WTC11 (cell line): ENCODE measurements around the gene RABGGTA. TPM values are rescaled to one million over a fixed set of nuclear protein-coding genes. Genes with fewer than 3 reads are reported as not detected.

Source experiments
- ATAC-seq: fragments of 200-7000 bp; cut with Tn5 transposase; 2 replicates; pipeline ENCODE4 v1.10.0; 2021; ENCODE audit warnings: mild to moderate bottlenecking, moderate library complexity
- CTCF ChIA-PET: fragments of 300-600 bp; sonication (Branson Sonifier 250); formaldehyde crosslinking; loops from one replicate; lab custom pipeline; 2021; ENCODE audit warnings: antibody characterized with exemption; lab: Charles Lee
- POLR2A ChIA-PET: fragments of 350-600 bp; sonication (Branson Sonifier 250); formaldehyde crosslinking; loops from one replicate; lab custom pipeline; 2021; ENCODE audit warnings: antibody characterized with exemption; lab: Charles Lee
- DNase-seq: peaks from one replicate; pipeline ENCODE4 v3.0.0; 2021; ENCODE audit warnings: low spot score
- H3K27ac Mint-ChIP-seq: 2 replicates; pipeline ENCODE4 v1.8.0; 2021; ENCODE audit warnings: mixed read lengths
- H3K27me3 Mint-ChIP-seq: 2 replicates; pipeline ENCODE4 v1.8.0; 2021; ENCODE audit warnings: low read depth, mild to moderate bottlenecking, moderate library complexity, mixed read lengths
- H3K36me3 Mint-ChIP-seq: 2 replicates; pipeline ENCODE4 v1.8.0; 2021; ENCODE audit warnings: mixed read lengths
- H3K4me1 Mint-ChIP-seq: 2 replicates; pipeline ENCODE4 v1.8.0; 2022; ENCODE audit warnings: mixed read lengths
- H3K4me3 Mint-ChIP-seq: 2 replicates; pipeline ENCODE4 v1.8.0; 2021; ENCODE audit warnings: mild to moderate bottlenecking, moderate library complexity, mixed read lengths
- H3K9me3 Mint-ChIP-seq: 2 replicates; pipeline ENCODE4 v1.8.0; 2021; ENCODE audit warnings: mixed read lengths
- CBFB ChIP-seq: sonication (generic); formaldehyde crosslinking; IDR thresholded peaks from 2 replicates; pipeline ENCODE4 v1.8.1; 2022; ENCODE audit warnings: mild to moderate bottlenecking, low read depth, missing genetic modification reagents
- CTCF ChIP-seq: fragments of 200-600 bp; IDR thresholded peaks from 2 replicates; pipeline ENCODE4 v1.8.0; 2022; ENCODE audit warnings: antibody characterized with exemption
- ELF4 ChIP-seq: sonication (generic); formaldehyde crosslinking; IDR thresholded peaks from 2 replicates; pipeline ENCODE4 v1.8.1; 2022; ENCODE audit warnings: low read depth, mild to moderate bottlenecking, moderate library complexity, missing genetic modification reagents
- EMX1 ChIP-seq: fragments of 250-450 bp; sonication (Bioruptor Pico); IDR thresholded peaks from 2 replicates; pipeline ENCODE4 v1.8.0; 2021; ENCODE audit warnings: mild to moderate bottlenecking
- FOXK1 ChIP-seq: sonication (generic); formaldehyde crosslinking; IDR thresholded peaks from 2 replicates; pipeline ENCODE4 v1.8.0; 2022; ENCODE audit warnings: mild to moderate bottlenecking, moderate library complexity, missing genetic modification reagents
- FOXP1 ChIP-seq: sonication (generic); formaldehyde crosslinking; IDR thresholded peaks from 2 replicates; pipeline ENCODE4 v1.8.0; 2022; ENCODE audit warnings: missing genetic modification reagents, mild to moderate bottlenecking, moderate library complexity, borderline replicate concordance
- FOXP4 ChIP-seq: sonication (generic); formaldehyde crosslinking; IDR thresholded peaks from 2 replicates; pipeline ENCODE4 v1.8.0; 2022; ENCODE audit warnings: mild to moderate bottlenecking, missing genetic modification reagents
- GRHL2 ChIP-seq: fragments of 250-450 bp; sonication (Bioruptor Pico); IDR thresholded peaks from 2 replicates; pipeline ENCODE4 v1.8.0; 2022; ENCODE audit warnings: mild to moderate bottlenecking, moderate library complexity; ENCODE audit not compliant: insufficient replicate concordance, severe bottlenecking
- IRF1 ChIP-seq: sonication (generic); formaldehyde crosslinking; IDR thresholded peaks from 2 replicates; pipeline ENCODE4 v1.8.0; 2023; ENCODE audit warnings: missing genetic modification reagents
- IRF2 ChIP-seq: sonication (generic); formaldehyde crosslinking; IDR thresholded peaks from 2 replicates; pipeline ENCODE4 v1.8.0; 2022; ENCODE audit warnings: low read depth, missing genetic modification reagents, borderline replicate concordance
- JUN ChIP-seq: sonication (generic); formaldehyde crosslinking; IDR thresholded peaks from 2 replicates; pipeline ENCODE4 v1.8.0; 2023; ENCODE audit warnings: mild to moderate bottlenecking, missing genetic modification reagents
- KAT7 ChIP-seq: sonication (generic); formaldehyde crosslinking; IDR thresholded peaks from 2 replicates; pipeline ENCODE4 v1.8.1; 2023; ENCODE audit warnings: missing genetic modification reagents, mild to moderate bottlenecking, borderline replicate concordance
- MAX ChIP-seq: sonication (generic); formaldehyde crosslinking; IDR thresholded peaks from 2 replicates; pipeline ENCODE4 v1.8.0; 2022; ENCODE audit warnings: mild to moderate bottlenecking, missing genetic modification reagents
- NFE2L1 ChIP-seq: sonication (generic); formaldehyde crosslinking; IDR thresholded peaks from 2 replicates; pipeline ENCODE4 v1.8.1; 2023; ENCODE audit warnings: missing genetic modification reagents
- NR3C1 ChIP-seq: sonication (generic); formaldehyde crosslinking; conservative IDR thresholded peaks from 2 replicates; pipeline ENCODE4 v1.8.1; 2023; ENCODE audit warnings: low read depth, mild to moderate bottlenecking, missing genetic modification reagents
- PRDM15 ChIP-seq: sonication (generic); formaldehyde crosslinking; IDR thresholded peaks from 2 replicates; pipeline ENCODE4 v1.8.0; 2022; ENCODE audit warnings: missing genetic modification reagents
- PRRX2 ChIP-seq: fragments of 250-450 bp; sonication (Bioruptor Pico); IDR thresholded peaks from 2 replicates; pipeline ENCODE4 v1.8.0; 2021; ENCODE audit warnings: mild to moderate bottlenecking
- ZBTB43 ChIP-seq: sonication (generic); formaldehyde crosslinking; IDR thresholded peaks from 2 replicates; pipeline ENCODE4 v1.8.1; 2023; ENCODE audit warnings: mild to moderate bottlenecking, missing genetic modification reagents
- ZNF396 ChIP-seq: fragments of 250-450 bp; sonication (Bioruptor Pico); IDR thresholded peaks from 2 replicates; pipeline ENCODE4 v1.8.0; 2021; ENCODE audit warnings: mild to moderate bottlenecking, moderate library complexity, borderline replicate concordance
- ZNF416 ChIP-seq: fragments of 250-450 bp; sonication (Bioruptor Pico); IDR thresholded peaks from 2 replicates; pipeline ENCODE4 v1.9.0; 2021; ENCODE audit warnings: mild to moderate bottlenecking, inconsistent platforms
- ZNF512 ChIP-seq: sonication (generic); formaldehyde crosslinking; IDR thresholded peaks from 2 replicates; pipeline ENCODE4 v1.8.1; 2022; ENCODE audit warnings: missing genetic modification reagents, borderline replicate concordance
- total RNA-seq: library from RNA; stranded (reverse); gene quantifications from 3 replicates; pipeline ENCODE4 v1.2.3, GENCODE V29; 2021

RABGGTA gene
- total RNA-seq, 1 experiment from 2014 or later: 27.1 TPM

- TF ChIP-seq ZNF512 (0 out of 2 replicates have a peak, but pooled peaks have one; percentile 40), KAT7 (CRISPR knock-in tag) (0 out of 2 replicates have a peak, but pooled peaks have one; percentile 60), FOXK1 (CRISPR knock-in tag) (peak; percentile 89), ZBTB43 (CRISPR knock-in tag) (peak; percentile 95; the same call in 1 of the 2 replicates), MAX (CRISPR knock-in tag) (peak; percentile 96), IRF2 (CRISPR knock-in tag) (no peak), NR3C1 (CRISPR knock-in tag) (no peak), PRRX2 (CRISPR knock-in tag) (no peak), FOXP4 (CRISPR knock-in tag) (peak; percentile 81; the same call in 1 of the 2 replicates), ELF4 (CRISPR knock-in tag) (0 out of 2 replicates have a peak, but pooled peaks have one; percentile 56), ZNF416 (CRISPR knock-in tag) (no peak), NFE2L1 (CRISPR knock-in tag) (peak; percentile 86; the same call in 1 of the 2 replicates), CBFB (no peak), CTCF (0 out of 2 replicates have a peak, but pooled peaks have one; percentile 15), IRF1 (CRISPR knock-in tag) (no peak)
These were observed at the start of gene RABGGTA (continued) for GRCh38 chr14:24271134-24271833.

GRCh38 chr14:24317141-24317928 lies 45.9 kb upstream of the RABGGTA start:
- DNase-seq (no peak), ATAC-seq (no peak)
- ChIA-PET CTCF (interaction anchor here (0.7 to 3.2 kb wide), 10 partner anchors 9 to 114 kb away, joined by 3 to 21 read pairs (median 8); partner anchors contain the start of genes CIDEB, KHNYN and TINF2), POLR2A (interaction anchor here (0.6 kb wide), 1 partner anchor 114 kb away, joined by 3 read pairs; no protein-coding TSS in a partner anchor)
- Mint-ChIP-seq H3K4me3 (no peak overlapping the region), H3K9me3 (no peaks in the 10 kb centered on the region), H3K27ac (no peak overlapping the region), H3K36me3 (no peaks in the 10 kb centered on the region), H3K4me1 (no peaks in the 10 kb centered on the region; the same call in 1 of the 2 replicates), H3K27me3 (peaks cover 86% of the 10 kb centered on the region)
- TF ChIP-seq ZNF396 (CRISPR knock-in tag) (no peak), JUN (no peak), EMX1 (CRISPR knock-in tag) (no peak), FOXP1 (CRISPR knock-in tag) (no peak), PRDM15 (CRISPR knock-in tag) (no peak), GRHL2 (CRISPR knock-in tag) (no peak)
